ENCODE data around the gene ATG2B. TPM values are rescaled to one million over a fixed set of nuclear protein-coding genes. Genes with fewer than 3 reads are reported as not detected.

Gene ATG2B
- total RNA-seq, 1 experiment from 2014 or later, result 60.8 TPM

- Histone ChIP-seq H3K9me2 (replicated peaks; ENCODE audit: insufficient read depth, low read length) (no peaks in the 10 kb centered on the region), H3K79me2 (ENCODE audit: low read length) (no peaks in the 10 kb centered on the region), H3K4me2 (ENCODE audit: low read depth, low read length, poor library complexity, severe bottlenecking) (no peak overlapping the region), H2AFZ (ENCODE audit: low read length) (no peak overlapping the region), H3K4me1 (ENCODE audit: low read length) (no peaks in the 10 kb centered on the region), H3K4me3 (ENCODE audit: low read length) (no peak overlapping the region), H3K9ac (ENCODE audit: low read length) (no peak overlapping the region), H3K27me3 (ENCODE audit: low read length) (no peaks in the 10 kb centered on the region), H3K9me3 (ENCODE audit: low read length) (no peaks in the 10 kb centered on the region), H3K36me3 (ENCODE audit: insufficient read depth, low read length) (no peaks in the 10 kb centered on the region), H3K27ac (ENCODE audit: low read length) (no peak overlapping the region), H4K20me1 (ENCODE audit: insufficient read depth, low read depth, low read length) (peaks cover 5% of the 10 kb centered on the region; the same call in 1 of the 2 replicates)
- DNase-seq, result no peak
Observed at GRCh38 chr14:96229315-96229714, 133.8 kb downstream of the ATG2B start.

Small RNAs within 50 kb of the gene (small RNA-seq; reads per million reads assigned to genes)
- 4.0 reads per million, percentile 74 among the genes with 10 or more reads in this experiment for gene RNU2-33P

Other genes starting within 250 kb of the ATG2B start
- gene BDKRB2, start 158.5 kb downstream of the ATG2B start, total RNA-seq (2014; rRNA removed; shearing (Covaris generic); ENCODE audit: low replicate concordance), result not detected in 2 replicates
- not detected in 2 replicates for gene BDKRB1, start 107.1 kb downstream of the ATG2B start, total RNA-seq (2014; rRNA removed; shearing (Covaris generic); ENCODE audit: low replicate concordance)
- 20.5 and 53.3 TPM in 2 replicates for gene GSKIP, start 185 bp upstream of the ATG2B start, total RNA-seq (2014; rRNA removed; shearing (Covaris generic); ENCODE audit: low replicate concordance)
- gene AK7, start 28.8 kb upstream of the ATG2B start, total RNA-seq (2014; rRNA removed; shearing (Covaris generic); ENCODE audit: low replicate concordance), result 4.7 and 9.5 TPM in 2 replicates
- 147 and 313 TPM in 2 replicates for gene PAPOLA, start 139.0 kb upstream of the ATG2B start, total RNA-seq (2014; rRNA removed; shearing (Covaris generic); ENCODE audit: low replicate concordance)